Psoas muscle (tissue), 8 donors: ENCODE data around the gene DLGAP1. TPM values are rescaled to one million over a fixed set of nuclear protein-coding genes. Genes with fewer than 3 reads are reported as not detected.

Experiments used
- ATAC-seq, 4 donors: fragments of 200-7000 bp; cut with Tn5 transposase; one replicate each; pipeline ENCODE4 v1.9.1; 2020; ENCODE audit warnings: moderate library complexity in 3 of 4, mild to moderate bottlenecking in 2 of 4
- DNase-seq, 2 donors: peaks; one replicate each; pipeline ENCODE4 v3.0.0-alpha.2; 2020
- H3K27ac ChIP-seq: fragments of 200-600 bp; one replicate; pipeline ENCODE4 v1.8.0; 2022
- H3K27me3 ChIP-seq, 3 donors: fragments of 200-600 bp in 1 of 3; one replicate each; pipeline versions ENCODE4 v1.6.1 to v1.8.0; 2013 to 2022; ENCODE audit warnings: low read length in 2 of 3, mild to moderate bottlenecking in 2 of 3, moderate library complexity in 1 of 3; ENCODE audit not compliant: insufficient read depth in 3 of 3
- H3K36me3 ChIP-seq, 2 donors: fragments of 200-600 bp in 1 of 2; one replicate each; pipeline versions ENCODE4 v1.6.1 to v1.8.0; 2013 to 2022; ENCODE audit warnings: low read depth in 1 of 2, mild to moderate bottlenecking in 1 of 2, moderate library complexity in 1 of 2; ENCODE audit not compliant: insufficient read depth in 1 of 2
- H3K4me1 ChIP-seq: fragments of 200-600 bp; one replicate; pipeline ENCODE4 v1.8.0; 2022
- H3K4me3 ChIP-seq: fragments of 200-600 bp; one replicate; pipeline ENCODE4 v1.8.0; 2022; ENCODE audit warnings: mild to moderate bottlenecking
- H3K9me3 ChIP-seq: fragments of 200-600 bp; one replicate; pipeline ENCODE4 v1.8.0; 2022
- WGBS, 3 donors: extraction: QIAGEN DNeasy Blood & Tissue Kit; methylation state at CpG; one replicate each; pipeline versions ENCODE4 v1.1.6 to v1.1.7; 2013; 5-methylcytosine and 5-hydroxymethylcytosine counted together
- intact Hi-C, 2 donors: fragments of 100-400 bp; cut with DNase I; formaldehyde crosslinking; loops; one replicate each; pipeline versions ENCODE4 v1.11.0 to v1.14.2; 2022
- polyA plus RNA-seq, 3 donors: library from polyadenylated mRNA; stranded (reverse); fragments of 200-250 nt; gene quantifications; one replicate each; pipeline ENCODE4 v1.2.3, GENCODE V29; 2013
- total RNA-seq, 4 donors: library from RNA; stranded (reverse); fragmentation: NEBNext Ultra II Directional in 2 of 4; extraction: Animal tissue kit (Norgen Biotek cat#: 25700) in 2 of 4; gene quantifications; one replicate each; pipeline versions ENCODE4 v1.2.1 to v1.2.4, GENCODE V29; 2021 to 2023
- TF ChIP-seq, protein P1 (sequence below): fragments of 200-600 bp; IDR thresholded peaks from one replicate; pipeline ENCODE4 v1.8.0; 2022; ENCODE audit warnings: antibody characterized with exemption
- donor health status: healthy with polysubstance abuse.
- donor health status: DM: no; HTN: no; CAD: no; lungs with moderate emphysema.
- donor health status: Bipolar disorder and iron deficiency.
- donor health status: healthy.
- donor health status: DM: yes; HTN: yes; CAD: no.
- donor health status: DM: no; HTN: no; CAD: no.
- donor health status: DM: no; HTN: no; CAD: no.
- donor health status: DM: yes; HTN: yes; CAD: no.

Gene DLGAP1
- total and polyA plus RNA-seq, 7 donors: 0.09 to 0.26 (median 0.16) TPM; not detected in 1

- Histone ChIP-seq H3K27ac (no peak overlapping the region), H3K9me3 (no peaks in the 10 kb centered on the region), H3K27me3 (no peaks in the 10 kb centered on the region), H3K4me1 (peaks cover 4% of the 10 kb centered on the region), H3K4me3 (no peak overlapping the region), H3K36me3 (no peaks in the 10 kb centered on the region)
- ATAC-seq (no peak), DNase-seq (no peak)
- intact Hi-C loops: no loop called here
- WGBS, 3 donors: 78 to 87% (median 84%) methylated on average over 8 of the region's 8 CpGs
- TF ChIP-seq, protein P1, sequence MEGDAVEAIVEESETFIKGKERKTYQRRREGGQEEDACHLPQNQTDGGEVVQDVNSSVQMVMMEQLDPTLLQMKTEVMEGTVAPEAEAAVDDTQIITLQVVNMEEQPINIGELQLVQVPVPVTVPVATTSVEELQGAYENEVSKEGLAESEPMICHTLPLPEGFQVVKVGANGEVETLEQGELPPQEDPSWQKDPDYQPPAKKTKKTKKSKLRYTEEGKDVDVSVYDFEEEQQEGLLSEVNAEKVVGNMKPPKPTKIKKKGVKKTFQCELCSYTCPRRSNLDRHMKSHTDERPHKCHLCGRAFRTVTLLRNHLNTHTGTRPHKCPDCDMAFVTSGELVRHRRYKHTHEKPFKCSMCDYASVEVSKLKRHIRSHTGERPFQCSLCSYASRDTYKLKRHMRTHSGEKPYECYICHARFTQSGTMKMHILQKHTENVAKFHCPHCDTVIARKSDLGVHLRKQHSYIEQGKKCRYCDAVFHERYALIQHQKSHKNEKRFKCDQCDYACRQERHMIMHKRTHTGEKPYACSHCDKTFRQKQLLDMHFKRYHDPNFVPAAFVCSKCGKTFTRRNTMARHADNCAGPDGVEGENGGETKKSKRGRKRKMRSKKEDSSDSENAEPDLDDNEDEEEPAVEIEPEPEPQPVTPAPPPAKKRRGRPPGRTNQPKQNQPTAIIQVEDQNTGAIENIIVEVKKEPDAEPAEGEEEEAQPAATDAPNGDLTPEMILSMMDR: no peak
Observed at GRCh38 chr18:3468833-3469232, 986.3 kb downstream of the DLGAP1 start.

DNA sequence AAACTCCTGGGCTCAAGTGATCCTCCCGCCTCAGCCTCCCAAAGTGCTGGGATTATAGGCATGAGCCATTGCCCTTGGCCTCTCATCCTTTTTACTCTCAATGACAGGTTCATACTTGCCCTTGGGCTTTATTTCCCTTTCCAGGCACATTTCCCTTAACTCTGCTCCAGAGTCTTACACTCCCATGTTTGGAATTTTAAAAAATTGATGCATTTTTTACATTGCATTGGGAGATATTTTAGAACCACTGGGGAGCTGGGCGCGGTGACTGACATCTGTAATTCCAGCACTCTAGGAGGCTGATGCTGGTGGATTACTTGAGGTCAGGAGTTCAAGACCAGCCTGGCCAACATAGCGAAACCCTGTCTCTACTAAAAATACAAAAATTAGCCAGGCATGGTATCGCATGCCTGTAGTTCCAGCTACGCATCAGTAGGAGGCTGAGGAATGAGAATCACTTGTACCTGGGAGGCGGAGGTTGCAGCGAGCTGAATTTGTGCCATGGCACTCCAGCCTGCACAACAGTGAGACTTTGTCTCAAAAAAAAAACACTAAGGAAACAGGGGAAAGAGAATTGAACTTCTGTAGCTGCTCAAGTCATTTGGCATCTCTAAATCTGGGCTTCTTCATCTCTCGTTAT is 986.9 kb downstream of the DLGAP1 start:
- 96 to 97% (median 96%) methylated on average over 9 of the region's 9 CpGs for WGBS, 3 donors
- H3K36me3 ChIP-seq: no peaks in the 10 kb centered on the region
- no peak overlapping the region for H3K4me3 ChIP-seq
- TF ChIP-seq, protein P1: no peak
- no peak for DNase-seq
- no peak for ATAC-seq
- H3K27ac ChIP-seq: no peak overlapping the region
- H3K27me3 ChIP-seq: no peaks in the 10 kb centered on the region
- H3K4me1 ChIP-seq: peaks cover 4% of the 10 kb centered on the region
- no peaks in the 10 kb centered on the region for H3K9me3 ChIP-seq
- intact Hi-C loops: no loop called here

DNA sequence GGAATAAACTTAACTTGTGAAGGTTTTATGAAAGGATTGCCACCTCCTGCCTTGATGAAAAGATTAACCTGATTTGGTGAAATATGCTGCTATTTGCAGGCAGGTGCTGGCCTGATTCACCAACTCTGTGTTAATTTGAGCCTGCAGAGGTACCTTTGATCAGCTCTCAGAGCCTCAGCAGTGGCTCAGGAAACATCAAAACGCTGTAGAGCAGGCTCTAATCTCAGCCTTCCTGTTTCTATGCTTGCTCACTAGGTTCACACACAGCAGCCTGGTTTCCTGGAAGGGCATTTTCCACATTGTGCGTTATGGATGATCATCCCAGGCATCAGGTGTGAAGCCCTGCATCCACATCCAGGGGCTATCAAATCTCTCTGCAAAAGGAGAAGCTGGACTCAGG is 988.2 kb downstream of the DLGAP1 start:
- intact Hi-C loops: no loop called here
- H3K9me3 ChIP-seq: no peaks in the 10 kb centered on the region
- H3K27me3 ChIP-seq: no peaks in the 10 kb centered on the region
- no peak overlapping the region for H3K27ac ChIP-seq
- H3K4me3 ChIP-seq: no peak overlapping the region
- 39 to 43% (median 39%) methylated on average over 2 of the region's 2 CpGs for WGBS, 3 donors
- H3K36me3 ChIP-seq: no peaks in the 10 kb centered on the region
- DNase-seq (no peak), ATAC-seq (no peak)
- TF ChIP-seq, protein P1: no peak
- H3K4me1 ChIP-seq: peaks cover 4% of the 10 kb centered on the region

- H3K9me3 ChIP-seq: no peaks in the 10 kb centered on the region
- intact Hi-C loops: no loop called here
- H3K4me1 ChIP-seq: peaks cover 4% of the 10 kb centered on the region
- ATAC-seq: peak in 2 of 4 donors; percentile 57 to 59
- H3K36me3 ChIP-seq: no peaks in the 10 kb centered on the region
- no peaks in the 10 kb centered on the region for H3K27me3 ChIP-seq
- H3K27ac ChIP-seq: no peak overlapping the region
- no peak overlapping the region for H3K4me3 ChIP-seq
- no peak for DNase-seq
- WGBS, 3 donors: 52 to 59% (median 54%) methylated on average over 5 of the region's 5 CpGs
- TF ChIP-seq, protein P1: no peak
Observed at GRCh38 chr18:3466045-3466444, 989.1 kb downstream of the DLGAP1 start.

GRCh38 chr18:3463051-3463450 is 992.1 kb downstream of the DLGAP1 start:
- Histone ChIP-seq H3K4me1 (peaks cover 4% of the 10 kb centered on the region), H3K4me3 (no peak overlapping the region), H3K9me3 (no peaks in the 10 kb centered on the region), H3K27me3 (no peaks in the 10 kb centered on the region), H3K27ac (no peak overlapping the region), H3K36me3 (peaks cover 0 to 25% of the 10 kb centered on the region in 2 donors)
- TF ChIP-seq, protein P1: no peak
- ATAC-seq (no peak), DNase-seq (no peak)
- intact Hi-C loops: no loop called here
- WGBS, 3 donors: 35 to 47% (median 42%) methylated on average over 2 of the region's 2 CpGs
